GM18519 (cell line): ENCODE measurements around the gene CYTH3.
A peak's percentile ranks its signal among the peaks of the same experiment; 100 is the strongest.
"Not testable (repeated sequence)": the region's sequence is repeated elsewhere in the genome, so short reads cannot be mapped to it uniquely, and the experiment has no call there.

Source experiments
- ATAC-seq: cut with Tn5 transposase; IDR thresholded peaks from one replicate; pipeline ENCODE4 v1.9.1; 2021; ENCODE audit warnings: mild to moderate bottlenecking, moderate library complexity; ENCODE audit not compliant: unreplicated experiment, low FRiP score

Gene CYTH3

DNA sequence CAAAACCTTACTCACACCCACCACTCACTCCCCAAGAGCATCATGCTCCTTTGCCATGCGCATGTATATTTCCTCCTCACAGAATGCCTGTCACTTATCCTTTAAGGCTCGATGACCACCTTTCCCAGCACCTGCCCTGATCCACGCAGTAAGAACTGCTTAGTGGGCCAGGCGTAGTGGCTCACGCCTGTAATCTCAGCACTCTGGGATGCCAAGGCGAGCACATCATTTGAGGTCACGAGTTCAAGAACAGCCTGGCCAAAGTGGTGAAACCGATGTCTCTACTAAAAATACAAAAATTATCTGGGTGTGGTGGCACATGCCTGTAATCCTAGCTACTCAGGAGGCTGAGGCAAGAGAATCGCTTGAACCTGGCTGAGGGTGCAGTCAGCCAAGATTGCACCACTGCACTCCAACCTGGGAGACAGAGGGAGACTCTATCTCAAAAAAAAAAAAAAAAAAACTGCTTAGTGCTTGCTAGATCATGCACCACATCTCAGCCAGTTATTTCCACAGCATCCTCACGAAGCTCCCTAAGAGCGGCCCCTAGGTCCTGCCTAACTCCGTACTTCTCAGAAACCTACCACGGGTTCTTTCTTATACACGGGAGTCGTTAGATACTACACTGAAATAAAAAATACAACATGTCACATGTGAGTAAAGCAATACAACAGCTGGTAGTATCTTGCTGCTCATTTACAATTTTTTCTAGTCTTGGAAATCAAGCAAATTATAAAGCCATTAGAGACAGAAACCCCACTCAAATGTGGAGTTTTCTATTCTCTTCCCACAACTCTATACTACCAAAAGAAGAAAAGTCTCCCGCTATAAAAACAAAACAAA lies 37.2 kb downstream of the CYTH3 start:
- ATAC-seq: no peak

DNA sequence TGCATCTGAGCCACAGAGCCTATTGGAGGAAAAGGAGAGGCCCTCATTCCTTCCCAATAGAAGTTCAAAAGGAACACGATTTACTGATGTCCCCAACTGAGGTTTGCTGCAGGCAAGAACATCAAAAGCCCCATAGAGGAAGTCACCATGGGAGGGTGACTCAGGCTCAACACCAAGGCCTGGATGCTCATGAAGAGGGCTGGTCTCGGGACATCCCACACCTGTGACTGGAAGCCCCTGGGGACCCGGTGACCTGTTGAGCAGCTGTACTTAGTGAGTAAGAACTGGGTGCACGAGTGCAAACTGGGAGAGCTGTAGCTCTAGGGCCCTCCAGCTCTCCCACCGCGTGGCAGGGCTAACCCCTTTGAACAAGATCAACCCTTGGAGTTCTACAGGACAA lies 38.0 kb downstream of the CYTH3 start:
- no peak for ATAC-seq

DNA sequence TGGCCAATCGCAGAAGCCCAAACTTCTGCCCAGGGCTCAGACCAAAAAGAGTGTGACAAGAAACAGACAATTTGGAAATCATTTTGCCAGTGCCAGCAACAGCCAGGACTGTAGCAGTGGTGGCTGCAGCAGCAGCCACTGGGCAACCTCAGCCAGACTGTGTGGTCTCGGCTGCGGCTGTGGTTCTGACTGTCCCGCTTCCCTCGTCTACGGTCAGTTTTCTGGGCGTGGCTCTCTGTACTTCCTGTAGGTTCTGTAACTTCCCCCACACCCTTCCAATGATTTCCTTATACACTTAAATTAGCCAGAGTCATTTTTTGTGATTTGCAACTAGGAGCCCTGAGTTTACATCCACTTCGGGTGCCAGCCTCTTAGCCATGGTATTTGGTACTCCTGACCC lies 39.9 kb downstream of the CYTH3 start:
- no peak for ATAC-seq

DNA sequence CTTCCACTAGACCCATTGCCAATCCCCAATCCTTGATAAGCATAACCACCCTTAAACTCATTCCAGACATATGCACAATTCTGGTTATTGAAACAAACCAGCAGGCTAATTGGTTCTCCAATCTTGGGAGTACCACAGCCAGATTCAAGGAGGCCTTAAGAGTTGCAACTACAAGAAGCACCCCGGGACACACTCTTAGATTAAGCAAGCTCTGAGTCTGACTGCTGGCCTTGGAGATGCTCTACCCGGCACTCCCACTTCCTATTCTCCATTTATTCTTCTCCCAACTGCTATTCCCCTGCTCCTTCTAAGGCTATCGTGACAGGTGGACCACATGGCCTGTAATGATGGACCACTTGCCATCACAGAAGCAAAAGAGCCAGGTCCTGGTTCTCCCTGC lies 40.3 kb downstream of the CYTH3 start:
- ATAC-seq: no peak

DNA sequence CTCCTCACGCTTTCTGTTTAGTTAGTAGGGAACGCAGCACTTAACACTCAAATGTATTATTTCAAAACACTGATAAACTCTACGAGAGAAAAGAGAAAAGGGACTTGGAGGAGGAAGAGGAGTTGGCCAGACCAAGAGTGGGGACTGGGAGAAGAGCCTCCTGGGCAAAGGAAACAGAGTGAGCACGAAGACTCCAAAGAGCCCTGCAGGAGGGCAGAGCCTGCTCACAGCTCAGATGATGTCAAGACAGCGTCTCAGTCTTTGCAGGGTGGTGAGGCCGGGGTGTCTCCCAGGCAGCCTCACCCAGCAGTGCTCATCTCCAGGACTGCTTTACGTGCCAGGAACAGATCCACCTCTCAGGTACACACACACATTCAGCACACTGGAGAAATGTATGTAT lies 41.2 kb downstream of the CYTH3 start:
- no peak for ATAC-seq

DNA sequence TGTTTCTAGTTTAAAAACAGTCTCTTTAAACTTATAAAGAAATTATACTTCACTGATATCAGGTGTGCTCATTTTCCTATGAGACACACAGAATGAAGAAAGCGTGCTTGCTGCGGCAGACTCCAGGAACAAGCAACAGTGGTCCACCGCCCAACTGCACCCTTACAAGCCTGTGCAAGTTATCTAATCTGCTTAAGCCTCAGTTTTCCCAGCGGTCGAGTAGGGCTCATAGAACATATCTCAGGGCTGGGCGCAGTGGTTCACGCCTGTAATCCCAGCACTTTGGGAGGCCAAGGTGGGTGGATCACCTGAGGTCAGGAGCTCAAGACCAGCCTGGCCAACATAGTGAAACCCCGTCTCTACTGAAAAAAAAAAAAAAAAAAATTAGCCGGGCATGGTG lies 43.1 kb downstream of the CYTH3 start:
- not testable (repeated sequence) for ATAC-seq

DNA sequence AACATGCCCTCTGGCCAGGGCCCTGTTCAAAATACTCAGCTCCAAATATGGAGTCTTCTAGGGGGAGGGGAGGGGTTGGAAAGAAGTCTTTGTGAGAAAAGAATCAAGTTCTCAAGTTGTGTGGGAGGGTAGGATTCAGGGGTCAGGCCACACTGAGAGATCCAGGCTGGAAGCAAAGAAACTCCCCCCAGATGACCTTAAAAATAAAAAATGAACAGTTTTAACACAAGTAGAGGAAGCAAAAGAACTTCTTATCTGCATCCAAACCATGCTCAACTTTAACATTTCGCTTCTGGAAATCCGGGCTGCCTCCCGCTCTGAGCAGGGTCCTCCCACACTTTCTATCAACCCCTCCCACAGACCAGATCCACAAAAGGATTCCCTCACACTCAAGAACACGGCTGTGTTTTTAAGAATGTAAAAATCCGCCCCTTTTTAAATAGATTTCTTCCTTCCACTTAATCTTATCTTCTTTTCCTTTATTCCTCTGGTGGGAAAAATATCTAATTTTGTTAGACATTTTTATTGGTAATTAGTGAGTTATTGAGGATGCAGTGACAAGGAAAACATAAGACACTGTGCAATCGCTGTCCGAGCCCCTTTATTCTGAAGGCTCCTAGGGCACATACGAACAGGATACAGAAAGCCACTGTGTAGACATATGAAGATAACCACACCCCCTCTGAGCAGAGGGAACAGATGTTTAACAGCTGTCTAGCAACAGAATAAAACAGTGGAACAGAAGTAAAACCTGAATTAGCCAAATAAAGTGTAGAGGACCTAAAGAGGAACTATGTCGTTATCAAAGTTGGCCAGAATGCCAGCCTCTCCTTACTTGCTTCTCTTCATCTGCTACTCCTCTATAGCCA lies 43.8 kb downstream of the CYTH3 start:
- ATAC-seq: peak; percentile 84

DNA sequence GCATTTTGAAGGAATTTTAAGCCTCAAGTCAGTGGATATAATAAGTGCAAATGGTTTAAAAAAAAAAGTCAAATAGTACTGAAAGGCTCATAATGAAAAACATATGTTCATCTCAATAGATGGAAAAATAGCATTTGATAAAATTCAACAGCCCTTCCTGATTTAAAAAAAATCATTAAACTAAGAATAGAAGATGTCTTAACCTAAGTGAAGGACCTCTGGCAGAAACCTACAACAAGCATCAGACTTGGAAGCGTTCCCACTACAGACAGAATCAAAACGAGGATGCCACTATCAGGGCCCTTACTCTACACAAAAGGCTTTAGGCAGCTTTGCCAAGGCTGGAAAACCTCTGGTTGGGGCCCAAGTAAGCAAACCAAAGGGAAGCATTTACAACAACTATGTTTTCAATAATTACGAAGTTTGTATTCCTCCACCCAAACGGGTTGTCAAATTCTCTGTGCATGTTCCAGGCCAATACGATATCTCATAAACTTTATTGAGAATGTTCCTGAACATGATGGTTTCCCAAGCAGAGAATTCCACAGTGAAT lies 45.1 kb downstream of the CYTH3 start:
- ATAC-seq: no peak

DNA sequence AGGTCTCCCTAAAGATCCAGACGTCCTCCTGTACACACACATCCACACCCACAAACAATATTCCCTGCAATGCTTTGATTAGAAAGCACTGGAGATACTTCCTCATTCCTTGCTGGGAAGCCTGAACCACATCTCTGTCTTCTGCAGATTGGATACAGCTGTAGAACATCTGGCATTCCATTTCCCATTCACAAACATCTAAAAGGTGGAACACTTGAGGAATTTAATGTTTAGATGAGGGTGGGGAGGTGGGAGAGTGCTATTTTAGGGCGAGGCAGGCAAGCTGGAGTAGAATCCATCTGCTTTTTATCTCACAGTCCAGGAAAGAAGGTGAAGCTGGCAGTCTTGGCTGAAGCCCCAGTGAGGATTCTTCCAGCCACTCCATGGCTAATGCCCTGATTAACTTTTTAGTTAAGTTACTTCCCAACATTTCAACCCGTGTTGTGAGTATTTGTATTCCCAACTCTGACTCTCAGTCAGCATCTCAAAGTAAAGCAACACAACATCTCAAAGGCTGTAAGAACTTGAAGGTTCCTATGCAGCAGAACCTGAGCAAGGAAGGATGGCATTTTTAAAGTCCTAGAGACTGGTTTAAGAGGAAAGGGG lies 46.1 kb downstream of the CYTH3 start:
- ATAC-seq: no peak

DNA sequence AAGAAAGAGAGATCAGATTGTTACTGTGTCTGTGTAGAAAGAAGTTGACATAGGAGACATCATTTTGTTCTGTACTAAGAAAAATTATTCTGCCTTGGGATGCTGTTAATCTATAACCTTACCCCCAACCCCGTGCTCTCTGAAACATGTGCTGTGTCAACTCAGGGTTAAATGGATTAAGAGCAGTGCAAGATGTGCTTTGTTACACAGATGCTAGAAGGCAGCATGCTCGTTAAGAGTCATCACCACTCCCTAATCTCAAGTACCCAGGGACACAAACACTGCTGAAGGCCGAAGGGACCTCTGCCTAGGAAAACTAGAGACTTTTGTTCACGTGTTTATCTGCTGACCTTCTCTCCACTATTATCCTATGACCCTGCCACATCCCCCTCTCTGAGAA lies 49.0 kb downstream of the CYTH3 start:
- ATAC-seq: not testable (repeated sequence)

DNA sequence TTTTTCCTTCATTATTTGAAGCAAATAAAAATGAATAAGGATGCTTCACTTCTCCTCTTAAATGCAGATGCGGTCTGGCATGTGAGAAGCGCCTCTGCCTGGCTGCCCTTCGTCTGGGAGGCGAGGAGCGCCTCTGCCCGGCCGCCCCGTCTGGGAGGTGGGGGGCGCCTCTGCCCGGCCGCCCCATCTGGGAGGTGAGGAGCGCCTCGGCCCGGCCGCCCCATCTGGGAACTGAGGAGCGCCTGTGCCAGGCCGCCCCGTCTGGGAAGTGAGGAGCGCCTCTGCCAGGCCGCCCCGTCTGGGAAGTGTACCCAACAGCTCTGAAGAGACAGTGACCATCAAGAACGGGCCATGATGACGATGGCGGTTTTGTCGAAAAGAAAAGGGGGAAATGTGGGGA lies 49.4 kb downstream of the CYTH3 start:
- ATAC-seq: not testable (repeated sequence)

DNA sequence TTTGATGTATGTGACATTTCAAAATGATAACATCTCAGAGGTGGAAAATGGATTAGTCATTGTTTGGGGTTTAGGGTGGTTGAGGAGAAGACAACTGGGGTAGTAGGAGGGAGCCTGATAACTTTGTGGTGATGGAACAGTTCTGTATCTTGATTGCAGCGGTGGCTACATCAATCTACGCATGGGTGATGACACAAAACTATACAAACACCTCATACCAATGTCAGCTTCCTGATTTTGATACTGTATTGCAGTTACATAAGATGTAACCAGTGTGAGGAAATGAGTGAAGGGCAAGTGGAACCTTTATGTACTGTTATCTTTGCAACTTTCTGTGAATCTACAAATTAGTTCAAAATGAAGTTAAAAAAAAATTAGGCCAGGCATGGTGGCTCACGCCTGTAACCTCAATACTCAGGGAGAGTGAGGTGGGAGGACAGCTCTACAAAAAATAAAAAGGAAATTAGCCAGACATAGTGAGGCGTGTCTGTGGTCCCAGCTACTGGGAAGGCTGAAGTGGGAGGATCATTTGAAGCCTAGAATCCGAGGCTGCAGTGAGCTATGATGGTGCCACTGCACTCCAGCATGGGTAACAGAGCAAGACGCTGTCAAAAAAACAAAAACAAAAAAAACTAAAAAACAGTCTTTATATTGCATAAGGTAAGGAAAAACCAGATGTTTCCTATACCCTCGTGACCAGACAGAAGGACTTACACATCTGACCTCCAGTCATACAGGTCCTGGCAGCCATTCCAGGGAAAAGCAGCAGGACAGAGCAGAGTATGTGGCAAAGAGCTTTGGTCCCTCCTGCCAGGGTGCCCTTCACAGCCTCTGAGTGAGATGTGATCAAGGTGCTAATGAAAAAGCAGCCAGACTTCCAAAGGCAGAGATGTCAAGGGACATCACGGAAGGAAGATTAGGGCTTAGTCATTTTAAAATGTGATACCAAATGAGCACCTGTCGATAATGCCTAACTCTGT lies 50.8 kb downstream of the CYTH3 start:
- ATAC-seq: no peak

DNA sequence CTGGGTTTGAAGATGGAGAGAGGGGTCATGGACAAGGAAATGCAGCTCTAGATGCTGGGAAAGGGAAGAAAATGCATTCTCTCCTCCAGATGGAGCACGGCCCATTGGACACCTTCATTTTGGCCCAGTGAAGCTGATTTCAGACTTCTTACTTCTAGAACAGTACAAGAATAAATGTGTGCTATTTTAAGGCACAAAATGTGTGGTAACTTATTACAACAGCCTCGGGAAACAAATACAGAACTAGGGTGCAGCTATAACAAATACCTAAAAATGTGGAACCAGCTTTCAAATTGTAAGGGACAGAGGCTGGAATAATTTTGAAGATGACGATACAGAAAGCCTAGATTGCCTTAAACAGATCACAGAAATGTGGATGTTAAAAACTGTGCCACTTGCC lies 54.1 kb downstream of the CYTH3 start:
- no peak for ATAC-seq

DNA sequence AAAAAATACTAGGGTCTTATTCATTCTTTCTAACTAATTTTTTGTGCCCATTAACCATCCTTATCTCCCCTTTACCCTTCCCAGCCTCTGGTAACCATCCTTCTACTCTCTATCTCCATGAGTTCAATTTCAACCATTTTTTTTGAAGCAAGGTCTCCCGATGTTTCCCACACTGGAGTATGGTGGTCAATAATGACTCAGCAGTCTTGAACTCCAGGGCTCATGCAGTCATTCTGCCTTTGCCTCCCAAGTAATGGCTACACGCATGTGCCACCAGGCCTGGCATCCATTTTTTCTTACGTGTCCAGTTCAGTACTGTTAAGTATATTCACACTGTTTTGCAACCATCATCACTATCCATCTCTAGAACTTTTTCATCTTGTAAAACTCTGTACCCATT lies 60.4 kb downstream of the CYTH3 start:
- no peak for ATAC-seq

DNA sequence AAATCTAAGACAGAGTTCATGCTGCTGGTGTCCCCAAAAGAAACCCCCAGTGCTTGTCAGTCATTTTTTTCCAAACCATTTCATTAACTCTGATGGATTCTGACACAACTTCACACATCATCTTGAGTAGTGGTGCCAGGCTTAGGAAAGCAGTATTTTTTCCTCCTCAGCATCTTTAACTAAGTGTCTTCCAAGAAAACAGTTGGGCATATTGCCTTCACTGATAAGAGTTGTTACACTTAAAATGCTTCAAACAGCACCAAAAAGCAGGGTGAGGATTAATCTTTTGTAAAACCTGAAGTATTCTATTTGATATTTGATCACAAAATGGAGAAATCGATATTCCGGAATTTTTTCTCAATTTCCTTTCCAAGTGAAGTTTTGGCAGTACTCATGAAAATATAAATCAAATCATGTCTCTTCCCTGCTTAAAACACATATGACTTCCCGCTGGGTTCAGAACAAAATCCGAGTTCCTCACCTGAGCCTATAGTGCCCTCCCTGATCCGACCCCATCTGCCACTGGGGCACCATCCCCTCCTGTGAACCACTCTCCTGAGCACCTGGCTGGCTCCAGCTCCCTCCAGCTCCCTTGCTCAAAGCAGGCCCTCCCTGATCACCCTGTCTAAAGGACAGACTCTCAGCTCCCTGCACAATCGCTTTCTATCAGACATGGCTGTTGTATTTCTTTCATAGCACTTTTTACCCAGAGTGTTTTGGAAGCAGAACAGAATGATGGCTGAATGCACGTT lies 61.6 kb downstream of the CYTH3 start:
- ATAC-seq: no peak

DNA sequence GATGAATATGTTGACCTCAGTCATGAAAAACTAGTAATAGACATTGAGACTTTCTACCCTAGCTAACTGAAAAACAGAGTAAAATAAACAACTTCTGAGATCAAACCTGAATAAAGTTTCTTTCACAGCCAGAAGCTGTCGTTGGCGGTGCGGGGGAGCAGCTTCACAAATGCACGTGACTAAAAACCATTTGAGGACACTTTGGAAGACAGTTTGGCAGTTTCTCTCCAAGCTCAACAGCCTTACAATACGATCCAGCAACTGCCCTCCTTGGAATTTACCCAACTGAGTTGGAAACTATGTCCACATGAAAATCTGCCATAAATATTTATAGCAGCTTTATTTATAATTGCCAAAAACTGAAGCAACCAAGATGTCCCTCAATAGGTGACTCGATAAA lies 63.1 kb downstream of the CYTH3 start:
- ATAC-seq: no peak

DNA sequence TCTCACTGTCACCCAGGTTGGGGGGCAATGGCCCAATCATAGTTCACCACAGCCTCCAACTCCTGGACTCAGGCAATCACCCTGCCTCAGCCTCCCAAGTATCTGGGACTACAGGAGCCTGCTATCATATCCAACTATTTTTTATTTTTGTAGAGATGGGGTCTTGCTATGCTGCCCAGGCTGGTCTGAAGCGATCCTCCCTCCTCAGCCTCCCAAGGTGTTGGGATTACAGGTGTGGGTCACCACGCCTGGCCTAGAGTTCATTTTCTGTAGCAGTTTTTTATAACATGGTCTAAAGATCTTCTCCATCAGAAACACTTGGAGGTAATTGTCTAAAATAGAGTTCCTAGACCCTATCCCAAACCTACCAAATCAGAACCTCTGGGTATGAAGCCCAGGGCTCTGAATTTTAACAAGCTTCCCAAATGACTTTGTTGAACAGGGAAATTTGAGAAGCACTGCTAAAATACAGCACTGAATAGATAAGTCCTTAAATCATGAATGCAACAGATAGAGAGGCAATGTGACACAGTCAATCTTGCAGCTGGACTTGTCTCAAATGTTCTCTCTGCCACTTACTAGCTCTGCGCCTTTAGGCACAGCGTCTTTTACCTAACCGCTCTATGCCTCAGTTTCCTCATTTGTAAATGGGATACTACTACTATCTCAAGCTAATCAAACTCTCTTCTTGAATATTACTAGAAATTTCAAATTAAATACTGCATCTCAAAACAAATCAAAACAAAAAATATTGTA lies 63.7 kb downstream of the CYTH3 start:
- ATAC-seq: no peak

DNA sequence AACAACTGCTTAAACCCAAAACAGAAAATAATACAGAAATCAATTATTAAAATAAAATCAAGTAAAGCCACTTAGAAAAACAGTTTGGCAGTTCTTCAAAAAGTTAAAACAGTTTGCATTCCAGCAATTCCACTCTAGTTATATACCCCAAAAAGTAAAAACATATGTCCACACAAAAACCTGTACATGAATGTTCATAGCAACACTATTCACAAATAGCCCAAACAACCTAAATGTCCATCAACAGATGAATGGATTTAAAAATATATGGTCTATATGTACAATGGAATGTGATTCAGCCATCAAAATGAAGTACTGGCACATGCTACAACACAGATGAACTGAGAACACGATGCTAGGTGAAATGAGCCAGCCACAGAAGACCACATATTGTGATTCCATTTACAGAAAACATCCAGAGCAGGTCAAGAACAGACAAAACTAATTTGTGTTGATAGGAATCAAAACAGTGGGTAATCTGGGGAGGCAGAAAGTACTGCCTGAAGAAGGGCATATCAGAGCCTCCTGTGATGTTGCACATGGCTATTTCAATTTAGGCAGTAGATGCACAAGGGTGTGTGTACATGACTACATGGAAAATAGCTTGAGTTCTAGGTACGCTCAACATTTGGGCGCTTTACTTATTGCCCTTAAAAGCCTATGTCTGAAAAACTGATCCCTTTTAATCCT lies 66.3 kb downstream of the CYTH3 start:
- ATAC-seq: no peak
